Skeletal muscle tissue (tissue), 4 donors: Measurements from ENCODE around the gene USP2. TPM values are rescaled to one million over a fixed set of nuclear protein-coding genes. Genes with fewer than 3 reads are reported as not detected.

Experiments used
- H3K27ac ChIP-seq: one replicate; pipeline ENCODE4 v1.7.0; 2013; ENCODE audit warnings: mild to moderate bottlenecking, low read depth, low read length, inconsistent platforms
- H3K27me3 ChIP-seq, 3 donors: one replicate each; pipeline ENCODE4 v1.7.0; 2013; ENCODE audit warnings: low read length in 3 of 3; ENCODE audit not compliant: control insufficient read depth in 3 of 3, insufficient read depth in 3 of 3
- H3K36me3 ChIP-seq, 3 donors: one replicate each; pipeline ENCODE4 v1.7.0; 2013; ENCODE audit warnings: low read length in 3 of 3; ENCODE audit not compliant: control insufficient read depth in 3 of 3, insufficient read depth in 3 of 3
- H3K4me1 ChIP-seq, 3 donors: one replicate each; pipeline ENCODE4 v1.7.0; 2013; ENCODE audit warnings: low read length in 3 of 3, mild to moderate bottlenecking in 3 of 3; ENCODE audit not compliant: control insufficient read depth in 3 of 3, insufficient read depth in 3 of 3
- H3K4me3 ChIP-seq, 3 donors: one replicate each; pipeline ENCODE4 v1.7.0; 2013; ENCODE audit warnings: low read length in 3 of 3
- H3K9ac ChIP-seq, 3 donors: one replicate each; pipeline ENCODE4 v1.7.0; 2013; ENCODE audit warnings: low read length in 3 of 3, mild to moderate bottlenecking in 3 of 3, moderate library complexity in 2 of 3, low read depth in 1 of 3
- H3K9me3 ChIP-seq, 3 donors: one replicate each; pipeline ENCODE4 v1.7.0; 2013; ENCODE audit warnings: low read length in 3 of 3; ENCODE audit not compliant: control insufficient read depth in 3 of 3
- total RNA-seq: library from RNA; depleted of rRNA; stranded (reverse); fragments of >200 nt; gene quantifications from one replicate; pipeline ENCODE4 v1.2.3, GENCODE V29; 2014
- donor health status: Osteomylitis.

Gene USP2
- total RNA-seq, 1 donor from 2014 or later, result 8.9 TPM

- H3K9ac ChIP-seq, result peak overlapping the region; percentile 64 to 100 (median 72)
- H3K4me3 ChIP-seq, result peak overlapping the region; percentile 40 to 92 (median 50)
- peaks cover 90 to 97% (median 91%) of the 10 kb centered on the region in 3 donors for H3K4me1 ChIP-seq
Measured at GRCh38 chr11:119373059-119373920, 8.2 kb downstream of the USP2 start.

GRCh38 chr11:119372260-119373058 is 9.0 kb downstream of the USP2 start:
- Histone ChIP-seq H3K4me3 (peak overlapping the region; percentile 40 to 92 (median 50)), H3K9ac (peak overlapping the region; percentile 64 to 100 (median 72))

More at GRCh38 chr11:119373059-119373920, 8.2 kb downstream of the USP2 start:
- Histone ChIP-seq H3K27ac (peak overlapping the region; percentile 100), H3K9me3 (no peaks in the 10 kb centered on the region), H3K27me3 (no peaks in the 10 kb centered on the region), H3K36me3 (peaks cover 0 to 23% (median 0%) of the 10 kb centered on the region in 3 donors)

GRCh38 chr11:119371778-119372182 is 9.7 kb downstream of the USP2 start:
- Histone ChIP-seq H3K4me1 (peaks cover 97 to 99% (median 99%) of the 10 kb centered on the region in 3 donors), H3K9ac (peak overlapping the region in 2 of 3 donors; percentile 64 to 100)

More at GRCh38 chr11:119372260-119373058, 9.0 kb downstream of the USP2 start:
- Histone ChIP-seq H3K27ac (peak overlapping the region; percentile 100), H3K36me3 (peaks cover 2 to 26% (median 3%) of the 10 kb centered on the region in 3 donors), H3K27me3 (no peaks in the 10 kb centered on the region), H3K9me3 (no peaks in the 10 kb centered on the region), H3K4me1 (peaks cover 96 to 98% (median 98%) of the 10 kb centered on the region in 3 donors)

GRCh38 chr11:119371067-119371601 is 10.4 kb downstream of the USP2 start:
- Histone ChIP-seq H3K9me3 (no peaks in the 10 kb centered on the region), H3K36me3 (peaks cover 4 to 27% (median 8%) of the 10 kb centered on the region in 3 donors), H3K4me1 (peaks cover 98 to 100% (median 100%) of the 10 kb centered on the region in 3 donors), H3K9ac (peak overlapping the region; percentile 64 to 100 (median 69)), H3K27ac (peak overlapping the region; percentile 100), H3K27me3 (no peaks in the 10 kb centered on the region), H3K4me3 (peak overlapping the region; percentile 40 to 64 (median 51))

More at GRCh38 chr11:119371778-119372182, 9.7 kb downstream of the USP2 start:
- no peaks in the 10 kb centered on the region for H3K27me3 ChIP-seq
- no peaks in the 10 kb centered on the region for H3K9me3 ChIP-seq
- peak overlapping the region; percentile 100 for H3K27ac ChIP-seq
- peaks cover 4 to 28% (median 8%) of the 10 kb centered on the region in 3 donors for H3K36me3 ChIP-seq
- peak overlapping the region; percentile 40 to 92 (median 51) for H3K4me3 ChIP-seq

GRCh38 chr11:119370486-119371046 is 10.9 kb downstream of the USP2 start:
- H3K27ac ChIP-seq, result peak overlapping the region; percentile 100
- H3K4me3 ChIP-seq, result peak overlapping the region; percentile 51 to 64 (median 59)
- no peaks in the 10 kb centered on the region for H3K9me3 ChIP-seq
- H3K9ac ChIP-seq, result peak overlapping the region; percentile 64 to 100 (median 69)
- peaks cover 98 to 99% (median 98%) of the 10 kb centered on the region in 3 donors for H3K4me1 ChIP-seq
- no peaks in the 10 kb centered on the region for H3K27me3 ChIP-seq
- H3K36me3 ChIP-seq, result peaks cover 4 to 26% (median 8%) of the 10 kb centered on the region in 3 donors

GRCh38 chr11:119369132-119369925 is 12.2 kb downstream of the USP2 start:
- Histone ChIP-seq H3K27me3 (peaks cover 0 to 6% (median 0%) of the 10 kb centered on the region in 3 donors), H3K36me3 (peaks cover 4 to 26% (median 8%) of the 10 kb centered on the region in 3 donors), H3K9me3 (no peaks in the 10 kb centered on the region), H3K9ac (peak overlapping the region; percentile 43 to 86 (median 65)), H3K4me1 (peaks cover 97 to 99% (median 97%) of the 10 kb centered on the region in 3 donors), H3K27ac (peak overlapping the region; percentile 100), H3K4me3 (peak overlapping the region; percentile 18 to 68 (median 26))

- H3K9ac ChIP-seq, result peak overlapping the region; percentile 65 to 86 (median 79)
- H3K4me1 ChIP-seq, result peaks cover 90 to 92% (median 90%) of the 10 kb centered on the region in 3 donors
- peaks cover 0 to 6% (median 0%) of the 10 kb centered on the region in 3 donors for H3K27me3 ChIP-seq
- peak overlapping the region; percentile 17 to 68 (median 54) for H3K4me3 ChIP-seq
- peaks cover 4 to 23% (median 8%) of the 10 kb centered on the region in 3 donors for H3K36me3 ChIP-seq
- H3K9me3 ChIP-seq, result no peaks in the 10 kb centered on the region
- peak overlapping the region; percentile 100 for H3K27ac ChIP-seq
Measured at GRCh38 chr11:119368121-119369034, 13.1 kb downstream of the USP2 start.

GRCh38 chr11:119367661-119368120 is 13.8 kb downstream of the USP2 start:
- H3K27ac ChIP-seq, result peak overlapping the region; percentile 100
- H3K9me3 ChIP-seq, result no peaks in the 10 kb centered on the region
- peak overlapping the region; percentile 65 to 86 (median 79) for H3K9ac ChIP-seq
- peaks cover 0 to 6% (median 0%) of the 10 kb centered on the region in 3 donors for H3K27me3 ChIP-seq
- H3K4me3 ChIP-seq, result peak overlapping the region; percentile 17 to 68 (median 54)
- peaks cover 89 to 92% (median 90%) of the 10 kb centered on the region in 3 donors for H3K4me1 ChIP-seq
- H3K36me3 ChIP-seq, result peaks cover 4 to 22% (median 8%) of the 10 kb centered on the region in 3 donors
